SW480 (cell line): ENCODE results near the gene SPOCK1.
A peak's percentile ranks its signal among the peaks of the same experiment; 100 is the strongest.

Experiments used
- DNase-seq: peaks from one replicate; pipeline ENCODE4 v3.0.0-alpha.2; 2016; ENCODE audit warnings: low spot score

The SPOCK1 gene

GRCh38 chr5:137221943-137222342, 277.2 kb downstream of the SPOCK1 start:
- DNase-seq, result no peak

- DNase-seq, result peak; percentile 74
Measured at GRCh38 chr5:137220523-137220927, 278.6 kb downstream of the SPOCK1 start.

GRCh38 chr5:137218896-137219295, 280.2 kb downstream of the SPOCK1 start:
- DNase-seq, result no peak

GRCh38 chr5:137218471-137218870, 280.7 kb downstream of the SPOCK1 start:
- DNase-seq, result no peak

- DNase-seq, result no peak
Measured at GRCh38 chr5:137217599-137218200, 281.4 kb downstream of the SPOCK1 start.

- no peak for DNase-seq
Measured at GRCh38 chr5:137216976-137217598, 282.0 kb downstream of the SPOCK1 start.

GRCh38 chr5:137215780-137216179, 283.3 kb downstream of the SPOCK1 start:
- peak; percentile 13 for DNase-seq

GRCh38 chr5:137215261-137215660, 283.9 kb downstream of the SPOCK1 start:
- DNase-seq, result no peak

GRCh38 chr5:137214446-137215189, 284.5 kb downstream of the SPOCK1 start:
- no peak for DNase-seq

GRCh38 chr5:137212471-137212870, 286.7 kb downstream of the SPOCK1 start:
- no peak for DNase-seq

- DNase-seq, result no peak
Measured at GRCh38 chr5:137209232-137209809, 289.8 kb downstream of the SPOCK1 start.

GRCh38 chr5:137207023-137207760, 291.9 kb downstream of the SPOCK1 start:
- no peak for DNase-seq

GRCh38 chr5:137206030-137206715, 293.0 kb downstream of the SPOCK1 start:
- DNase-seq, result no peak

- DNase-seq, result no peak
Measured at GRCh38 chr5:137205231-137206027, 293.7 kb downstream of the SPOCK1 start.

- DNase-seq, result no peak
Measured at GRCh38 chr5:137203011-137203632, 296.0 kb downstream of the SPOCK1 start.

- DNase-seq, result no peak
Measured at GRCh38 chr5:137201876-137202275, 297.2 kb downstream of the SPOCK1 start.

- DNase-seq, result no peak
Measured at GRCh38 chr5:137200906-137201700, 298.0 kb downstream of the SPOCK1 start.

- no peak for DNase-seq
Measured at GRCh38 chr5:137199966-137200365, 299.2 kb downstream of the SPOCK1 start.

GRCh38 chr5:137199201-137199600, 299.9 kb downstream of the SPOCK1 start:
- DNase-seq, result no peak
